HG02798 (cell line): ENCODE measurements around the gene SEC11A.
A peak's percentile ranks its signal among the peaks of the same experiment; 100 is the strongest.
"Not testable (repeated sequence)": the region's sequence is repeated elsewhere in the genome, so short reads cannot be mapped to it uniquely, and the experiment has no call there.

Source experiments
- ATAC-seq: cut with Tn5 transposase; IDR thresholded peaks from one replicate; pipeline ENCODE4 v1.9.1; 2021; ENCODE audit warnings: mild to moderate bottlenecking; ENCODE audit not compliant: unreplicated experiment, poor library complexity

The SEC11A gene

GRCh38 chr15:84686446-84686845, 29.5 kb downstream of the SEC11A start:
- not testable (repeated sequence) for ATAC-seq

DNA sequence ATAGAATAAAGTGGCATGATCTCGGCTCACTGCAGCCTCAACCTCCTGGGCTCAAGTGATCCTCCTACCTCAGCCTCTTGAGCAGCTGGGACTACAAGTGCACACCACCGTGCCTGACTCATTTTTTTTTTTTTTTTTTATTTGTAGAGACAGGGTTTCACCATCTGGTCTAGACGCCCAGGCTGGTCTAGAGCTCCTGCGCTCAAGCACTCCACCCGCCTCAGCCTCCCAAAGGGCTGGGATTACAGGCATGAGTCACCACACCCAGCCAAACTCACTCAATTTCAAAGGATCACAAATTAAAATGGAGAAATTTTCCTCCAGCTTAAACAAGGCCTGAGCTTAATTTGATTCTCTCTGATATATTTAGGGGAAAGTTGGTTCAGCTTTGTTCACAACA, 30.6 kb downstream of the SEC11A start:
- ATAC-seq, result no peak

DNA sequence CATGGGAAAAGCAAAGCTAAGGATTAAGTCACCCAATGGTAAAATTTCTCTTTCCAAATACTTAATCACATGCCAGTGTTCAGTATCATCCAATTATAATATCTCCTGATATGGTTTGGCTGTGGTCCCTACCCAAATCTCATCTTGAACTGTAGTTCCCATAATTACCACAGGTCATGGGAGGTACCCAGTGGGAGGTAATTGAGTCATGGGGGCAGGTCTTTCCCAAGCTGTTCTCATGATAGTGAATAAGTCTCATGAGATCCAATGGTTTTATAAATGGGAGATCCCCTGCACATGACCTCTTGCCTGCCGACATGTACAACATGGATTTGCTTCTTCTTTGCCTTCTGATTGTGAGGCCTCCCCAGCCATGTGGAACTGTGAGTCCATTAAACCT, 31.8 kb downstream of the SEC11A start:
- ATAC-seq, result no peak

DNA sequence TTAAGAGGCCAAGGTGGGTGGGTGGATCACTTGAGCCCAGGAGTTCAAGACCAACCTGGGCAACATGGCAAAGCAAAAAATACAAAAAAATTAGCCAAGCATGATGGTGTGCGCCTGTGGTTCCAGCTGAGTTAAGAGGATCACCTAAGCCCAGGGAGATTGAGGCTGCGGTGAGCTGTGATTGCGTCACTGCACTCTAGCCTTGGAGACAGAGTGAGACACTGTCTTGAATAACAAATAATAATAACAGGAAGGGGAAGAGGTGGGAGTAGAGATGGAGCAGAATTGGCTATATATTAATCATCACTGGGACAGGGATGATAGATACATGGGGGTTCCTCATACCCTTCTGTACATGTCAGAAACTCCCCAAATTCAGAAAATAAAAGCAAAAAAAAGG, 34.1 kb downstream of the SEC11A start:
- ATAC-seq, result no peak

DNA sequence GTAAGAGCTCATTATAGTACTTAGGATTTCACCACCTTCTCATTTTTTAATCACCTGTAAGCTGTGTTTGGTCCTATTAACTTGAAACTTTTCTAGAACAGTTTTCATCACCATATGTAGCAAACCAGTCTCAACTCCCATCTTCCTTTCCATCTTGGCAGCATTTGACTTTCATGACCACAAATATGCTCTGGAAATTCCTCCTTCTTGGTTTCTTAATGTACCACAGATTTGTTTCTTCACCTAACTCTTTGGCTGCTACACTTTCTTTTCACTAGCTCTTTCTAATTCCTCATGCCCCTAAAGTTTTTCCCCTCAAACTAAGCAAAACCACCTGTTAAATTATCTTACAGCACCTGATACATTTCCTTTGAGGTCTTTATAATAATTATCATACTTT, 44.7 kb downstream of the SEC11A start:
- no peak for ATAC-seq

GRCh38 chr15:84669726-84670125, 46.2 kb downstream of the SEC11A start:
- no peak for ATAC-seq

DNA sequence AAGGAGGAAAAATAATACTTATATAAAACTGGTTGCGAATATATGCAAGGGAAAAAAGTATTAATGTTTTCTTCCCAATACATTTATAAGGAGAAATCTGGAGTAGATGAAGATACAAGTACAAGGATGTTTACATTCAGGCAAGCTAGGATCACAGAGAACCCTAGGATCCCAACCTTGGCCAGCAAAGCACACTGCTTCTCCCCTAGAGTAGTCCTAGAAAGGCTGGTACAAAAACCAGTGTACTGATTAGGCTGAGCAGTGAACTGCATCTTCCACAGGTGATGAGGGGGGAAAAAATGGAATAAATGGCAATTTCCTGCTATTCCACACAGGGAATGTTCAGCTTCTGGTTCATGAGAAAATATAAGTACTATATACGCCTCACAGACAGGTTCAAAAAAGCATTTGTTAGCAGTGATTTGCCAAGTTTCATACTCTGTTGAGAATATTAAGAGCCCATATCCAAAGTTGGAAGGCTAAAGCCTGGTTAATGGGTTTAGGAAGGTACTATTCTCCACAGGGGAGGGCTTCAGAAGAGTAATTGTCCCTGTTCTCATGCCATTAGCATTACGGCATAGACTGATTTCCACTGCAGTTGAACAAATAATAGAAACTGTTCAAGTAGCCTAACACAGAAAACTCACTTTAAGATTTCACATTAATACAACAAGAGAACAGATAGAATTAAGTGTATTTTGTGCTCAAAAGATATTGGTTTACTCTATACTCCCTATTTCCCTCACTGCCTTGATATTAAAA, 47.5 kb downstream of the SEC11A start:
- no peak for ATAC-seq

DNA sequence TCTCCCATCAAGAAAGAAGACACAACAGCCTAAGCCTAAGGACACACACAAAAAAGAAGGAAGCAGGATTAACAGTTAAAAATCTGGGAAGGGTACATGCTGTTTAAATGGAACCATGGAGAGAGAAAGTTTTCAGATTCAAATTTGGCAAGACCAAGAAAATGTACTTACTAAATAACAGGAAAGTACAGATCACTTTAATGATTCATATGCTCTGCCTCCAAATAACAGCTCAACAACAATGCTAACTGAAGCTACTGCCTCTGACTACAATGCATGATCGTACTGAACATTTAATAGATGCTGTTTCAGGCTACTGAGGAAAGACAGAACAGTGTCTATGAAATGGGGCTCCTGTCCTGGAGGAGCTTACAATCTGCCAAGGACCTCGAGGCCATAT, 49.6 kb downstream of the SEC11A start:
- ATAC-seq, result no peak

DNA sequence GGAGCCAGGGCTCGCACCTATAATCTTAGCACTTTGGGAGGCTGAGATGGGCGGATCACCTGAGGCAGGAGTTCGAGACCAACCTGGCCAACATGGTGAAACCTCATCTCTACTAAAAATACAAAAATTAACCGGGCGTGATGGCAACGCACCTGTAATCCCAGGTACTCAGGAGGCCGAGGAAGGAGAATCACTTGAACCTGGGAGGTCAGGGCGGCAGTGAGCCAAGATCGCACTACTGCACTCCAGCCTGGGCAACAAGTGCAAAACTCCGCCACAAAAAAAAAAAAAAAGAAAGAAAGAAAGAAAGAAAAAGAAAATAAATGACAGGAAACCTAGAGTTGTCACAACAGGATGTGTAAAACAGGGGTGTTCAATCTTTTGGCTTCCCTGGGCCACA, 54.9 kb downstream of the SEC11A start:
- ATAC-seq, result no peak

DNA sequence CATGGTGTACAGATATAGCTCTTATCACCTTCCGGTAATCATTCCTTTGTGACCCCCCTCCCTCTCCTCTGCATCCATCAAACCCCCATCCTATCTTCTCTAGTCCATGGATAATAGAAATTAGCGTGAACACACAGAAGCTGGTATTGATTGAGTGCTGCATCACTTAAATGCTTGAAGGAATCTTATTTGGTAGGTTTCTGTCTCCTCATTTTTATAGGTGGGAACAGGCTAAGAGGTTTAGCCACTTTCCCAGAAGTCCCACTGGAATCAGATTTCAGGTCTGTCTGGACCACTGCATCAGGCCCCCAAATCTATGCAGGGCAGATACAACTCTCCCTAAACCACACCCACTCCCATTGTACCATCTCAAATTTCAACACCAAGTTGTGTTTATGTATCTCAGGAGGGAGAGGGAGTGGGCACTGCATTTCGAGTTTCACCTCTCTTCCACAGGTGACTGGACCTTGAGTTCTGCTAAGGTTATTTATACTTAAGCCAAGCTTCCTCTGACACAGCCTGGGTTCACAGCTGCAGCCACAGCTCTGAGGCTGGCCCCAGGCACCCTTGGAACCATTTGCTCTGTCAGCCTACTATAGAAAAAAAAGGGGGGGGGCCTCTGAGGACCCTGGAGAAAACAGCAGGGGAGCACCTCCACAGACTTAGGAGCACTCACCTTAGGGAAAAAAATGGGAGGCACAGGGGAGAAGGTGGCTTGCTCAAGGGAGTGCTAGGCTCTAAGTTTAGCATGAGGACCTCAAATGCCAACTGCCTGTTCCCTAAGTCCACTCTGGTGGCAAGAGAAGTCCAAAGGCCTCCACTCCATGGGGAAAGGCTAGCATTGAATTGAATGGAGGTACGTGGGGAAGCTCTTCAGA, 55.8 kb downstream of the SEC11A start:
- ATAC-seq, result no peak

DNA sequence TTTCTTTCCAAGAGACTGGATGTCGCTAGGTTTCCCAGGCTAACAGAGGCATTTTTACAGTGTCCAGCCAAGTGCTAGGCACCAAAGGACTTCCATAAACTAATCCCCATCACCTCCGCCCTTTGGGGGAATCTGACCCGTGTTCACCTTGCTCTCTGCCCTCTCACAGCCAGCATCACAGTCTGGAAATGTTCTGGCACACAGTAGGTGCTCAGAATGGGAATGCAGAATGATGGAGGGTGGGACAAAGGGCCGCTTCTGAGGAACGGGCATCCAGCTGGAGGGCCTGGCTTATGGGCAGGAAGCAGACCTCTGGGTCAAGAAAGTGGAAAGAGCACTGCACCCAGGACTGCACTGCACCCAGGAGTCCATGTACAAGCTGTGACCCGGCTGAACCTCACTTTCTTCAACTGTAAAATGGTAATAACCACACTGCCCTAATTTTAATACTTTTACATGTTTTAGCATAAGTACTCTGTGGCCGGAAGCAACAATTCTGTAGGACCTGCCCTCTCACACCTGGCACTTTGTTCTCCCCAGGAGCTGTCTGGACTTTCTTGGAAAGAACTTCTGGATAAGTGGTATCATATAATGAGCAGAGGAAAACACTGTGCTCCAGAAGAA, 57.0 kb downstream of the SEC11A start:
- ATAC-seq, result no peak

GRCh38 chr15:84658080-84658787, 57.7 kb downstream of the SEC11A start, which contains the start of gene NMB:
Gene NMB, minus strand, starts transcription at chr15:84658199. Its CDS starts 47 bp downstream, at chr15:84658152.
- peak; percentile 64 for ATAC-seq

- ATAC-seq, result no peak
These were observed 58.2 kb downstream of the SEC11A start for GRCh38 chr15:84657748-84658079.

DNA sequence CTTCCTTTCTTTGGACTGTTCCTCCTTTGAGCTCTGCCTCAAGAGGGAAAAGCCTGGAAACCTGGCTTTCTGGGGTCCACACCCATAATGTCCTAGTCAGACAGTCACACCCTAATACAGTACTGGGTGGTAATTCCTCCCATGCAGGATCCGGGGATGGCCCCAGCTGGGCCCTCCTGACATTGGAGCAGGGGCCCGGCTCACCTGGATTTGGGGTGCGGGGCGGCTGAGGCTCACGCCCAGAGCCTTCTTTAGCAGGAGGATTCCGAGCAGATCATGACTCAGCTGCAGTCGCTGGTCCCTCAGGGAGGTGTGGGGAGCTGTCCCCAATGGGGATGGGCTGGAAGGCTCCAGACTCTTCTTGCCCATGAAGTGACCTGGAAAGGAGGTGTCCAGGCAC, 59.0 kb downstream of the SEC11A start:
- ATAC-seq, result no peak

DNA sequence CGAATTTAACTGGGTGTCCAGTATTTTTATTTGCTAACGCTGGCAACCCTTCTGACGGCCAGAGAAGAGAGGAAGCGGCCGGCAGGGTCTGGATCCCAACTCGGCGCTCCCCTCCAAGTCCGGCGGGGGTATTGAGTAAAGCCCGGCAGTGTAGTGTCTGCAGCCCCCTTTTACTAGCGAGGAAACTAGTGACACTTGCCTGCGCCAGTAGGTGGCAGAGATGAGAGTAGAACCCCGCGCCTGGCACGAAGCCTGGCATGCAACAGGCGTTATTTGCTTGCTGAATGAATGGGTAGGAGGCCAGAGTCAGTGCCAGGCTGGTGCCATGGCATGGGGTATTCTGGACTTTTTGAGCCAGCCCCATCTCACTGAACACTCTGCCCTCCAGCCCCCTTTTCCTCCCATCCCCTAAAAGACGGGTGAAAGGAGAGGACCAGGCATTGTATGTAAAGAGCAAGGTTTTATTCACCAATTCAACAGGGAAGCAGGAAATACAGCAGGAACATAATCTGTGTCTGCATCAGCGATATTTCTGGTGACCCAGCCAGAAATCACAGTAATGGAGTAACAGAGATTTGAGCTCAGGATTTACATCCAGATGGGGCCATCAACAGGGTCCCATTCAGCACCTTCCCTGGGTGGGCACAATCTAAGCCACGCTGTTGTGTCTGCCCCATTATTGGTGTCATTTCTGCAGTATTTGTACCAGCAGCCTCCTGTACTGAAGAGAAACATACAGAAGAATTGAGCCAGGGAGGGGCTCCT, 61.1 kb downstream of the SEC11A start:
- ATAC-seq, result peak; percentile 40

DNA sequence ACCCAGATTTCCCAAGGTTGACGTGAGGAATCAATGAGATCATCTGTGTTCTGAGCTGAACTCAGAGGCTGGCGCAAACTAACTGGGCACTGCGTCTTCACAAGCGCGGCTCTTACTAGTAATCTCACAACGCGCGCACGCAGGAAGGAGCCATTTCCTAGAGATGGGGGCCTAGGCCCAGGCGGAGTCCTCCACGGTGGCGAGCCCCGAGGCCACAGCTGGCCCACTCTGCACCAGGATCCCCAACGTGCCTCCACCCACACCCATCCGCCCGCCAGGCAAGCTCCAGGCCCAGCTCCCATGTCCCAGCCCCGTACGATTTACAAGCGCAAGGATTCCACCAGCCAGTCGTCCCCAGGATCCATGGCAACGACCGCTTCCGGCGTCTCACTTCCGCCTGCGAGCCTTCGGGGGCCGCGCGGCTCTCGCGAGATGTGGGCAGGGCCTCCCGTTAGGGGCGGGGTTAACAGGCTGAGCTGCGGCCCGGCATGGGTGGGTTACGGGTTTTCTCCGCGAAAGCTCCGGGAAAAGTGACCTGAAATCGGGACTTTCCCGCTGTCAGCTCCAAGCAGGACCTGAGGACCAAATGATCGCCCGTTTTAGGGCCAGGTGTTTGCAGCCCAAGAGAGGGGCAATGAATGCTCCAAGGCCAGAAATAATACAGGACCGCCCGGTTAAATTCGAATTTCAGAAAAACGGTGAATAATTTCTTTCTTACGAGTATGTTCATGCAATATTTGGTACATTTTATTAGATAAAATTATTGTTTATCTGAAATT, 61.8 kb downstream of the SEC11A start, which contains the start of gene WDR73:
Gene WDR73, minus strand, starts transcription at position 374 of the 779 bp plus-strand sequence. Its CDS starts 9 bp downstream, at position 365.
- ATAC-seq, result peak; percentile 88

GRCh38 chr15:84653584-84653909, 62.4 kb downstream of the SEC11A start:
- no peak for ATAC-seq

DNA sequence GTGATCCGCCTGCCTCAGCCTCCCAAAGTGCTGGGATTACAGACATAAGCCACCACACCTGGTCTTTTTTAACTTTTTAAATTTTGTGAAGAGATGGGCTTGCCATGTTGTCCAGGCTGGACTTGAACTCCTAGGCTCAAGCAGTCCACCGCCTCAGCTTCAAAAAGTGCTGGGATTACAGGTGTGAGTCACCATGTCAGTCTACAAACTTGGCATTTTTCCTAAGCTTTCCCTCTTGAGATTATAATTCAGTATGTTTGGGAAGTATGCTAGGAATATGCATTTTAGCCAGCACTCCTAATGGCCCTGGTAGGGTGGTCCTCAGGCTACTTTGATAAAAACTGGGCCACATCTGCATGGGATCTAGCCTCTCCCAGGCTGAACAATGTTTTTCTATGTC, 66.2 kb downstream of the SEC11A start:
- no peak for ATAC-seq

DNA sequence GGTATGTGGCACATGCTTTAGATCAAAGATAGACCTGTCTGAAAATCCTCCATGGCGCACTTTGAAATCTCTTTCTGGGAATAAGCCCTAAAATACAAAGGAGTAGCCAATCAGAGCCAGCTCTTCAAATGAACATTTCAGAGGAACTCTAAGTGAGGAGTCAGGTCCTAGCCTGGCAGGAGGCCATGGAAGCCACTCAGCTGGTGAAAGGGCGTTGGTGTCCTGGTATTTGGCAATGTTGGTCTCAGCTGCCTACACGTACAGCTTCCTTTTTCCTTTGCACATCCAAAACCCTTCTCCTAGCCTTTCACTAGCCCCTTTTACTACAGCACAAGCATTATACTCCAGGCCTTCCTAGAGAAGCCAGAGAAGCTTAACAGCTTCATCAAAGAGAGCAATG, 67.4 kb downstream of the SEC11A start:
- ATAC-seq, result no peak
